Measurements from ENCODE around the gene GLI1. TPM values are rescaled to one million over a fixed set of nuclear protein-coding genes. Genes with fewer than 3 reads are reported as not detected.

The GLI1 gene
- total and polyA plus RNA-seq, 5 donors from 2014 or later = 0.07 to 0.47 (median 0.18) TPM; not detected in 1

- no peaks in the 10 kb centered on the region for H3K9me3 ChIP-seq (ENCODE audit: control insufficient read depth in 2 of 2, low read length in 2 of 2)
- peaks cover 0 to 7% (median 5%) of the 10 kb centered on the region in 4 donors for H3K4me1 Mint-ChIP-seq
- peak overlapping the region in 1 of 4 donors; percentile 43 for H3K4me3 Mint-ChIP-seq
- H3K36me3 ChIP-seq (ENCODE audit: control insufficient read depth, insufficient read depth, low read length) = no peaks in the 10 kb centered on the region
- H3K9me3 Mint-ChIP-seq = no peaks in the 10 kb centered on the region
- H3K27me3 ChIP-seq (ENCODE audit: control insufficient read depth, insufficient read depth, low read length) = no peaks in the 10 kb centered on the region
- ATAC-seq (ENCODE audit: low read depth in 2 of 2) (no peak), DNase-seq (no peak)
- no peak overlapping the region for H3K27ac ChIP-seq (ENCODE audit: insufficient read depth, low read length, poor library complexity, severe bottlenecking)
- H3K4me1 ChIP-seq (ENCODE audit: control insufficient read depth, insufficient read depth, low read length, poor library complexity, severe bottlenecking) = no peaks in the 10 kb centered on the region
- peaks cover 10% of the 10 kb centered on the region for H3K27me3 Mint-ChIP-seq
- H3K36me3 Mint-ChIP-seq = no peaks in the 10 kb centered on the region
- peak overlapping the region in 1 of 3 donors; percentile 44 for H3K27ac Mint-ChIP-seq
- H3K4me3 ChIP-seq (ENCODE audit: low read depth, low read length) = no peak overlapping the region
Measured at GRCh38 chr12:57452181-57452936, 7.2 kb upstream of the GLI1 start.

- Mint-ChIP-seq H3K9me3 (no peaks in the 10 kb centered on the region), H3K4me1 (peaks cover 0 to 11% (median 5%) of the 10 kb centered on the region in 4 donors), H3K27me3 (peaks cover 10% of the 10 kb centered on the region), H3K36me3 (no peaks in the 10 kb centered on the region), H3K27ac (peak overlapping the region in 1 of 3 donors; percentile 44), H3K4me3 (peak overlapping the region in 2 of 4 donors; percentile 43 to 72)
- H3K36me3 ChIP-seq (ENCODE audit: control insufficient read depth, insufficient read depth, low read length) = no peaks in the 10 kb centered on the region
- no peak overlapping the region for H3K27ac ChIP-seq (ENCODE audit: insufficient read depth, low read length, poor library complexity, severe bottlenecking)
- H3K9me3 ChIP-seq (ENCODE audit: control insufficient read depth in 2 of 2, low read length in 2 of 2) = no peaks in the 10 kb centered on the region
- ATAC-seq (ENCODE audit: low read depth in 2 of 2) = peak; percentile 32 to 46
- H3K4me3 ChIP-seq (ENCODE audit: low read depth, low read length) = no peak overlapping the region
- no peaks in the 10 kb centered on the region for H3K4me1 ChIP-seq (ENCODE audit: control insufficient read depth, insufficient read depth, low read length, poor library complexity, severe bottlenecking)
- no peaks in the 10 kb centered on the region for H3K27me3 ChIP-seq (ENCODE audit: control insufficient read depth, insufficient read depth, low read length)
- DNase-seq = peak in 1 of 3 donors; percentile 40
Measured at GRCh38 chr12:57452937-57453509, 6.6 kb upstream of the GLI1 start.

GRCh38 chr12:57454213-57454565 lies 5.4 kb upstream of the GLI1 start:
- Histone ChIP-seq H3K27ac (ENCODE audit: insufficient read depth, low read length, poor library complexity, severe bottlenecking) (no peak overlapping the region), H3K4me3 (ENCODE audit: low read depth, low read length) (no peak overlapping the region), H3K9me3 (ENCODE audit: control insufficient read depth in 2 of 2, low read length in 2 of 2) (no peaks in the 10 kb centered on the region), H3K27me3 (ENCODE audit: control insufficient read depth, insufficient read depth, low read length) (no peaks in the 10 kb centered on the region), H3K36me3 (ENCODE audit: control insufficient read depth, insufficient read depth, low read length) (no peaks in the 10 kb centered on the region), H3K4me1 (ENCODE audit: control insufficient read depth, insufficient read depth, low read length, poor library complexity, severe bottlenecking) (peaks cover 8% of the 10 kb centered on the region)
- DNase-seq (no peak), ATAC-seq (ENCODE audit: low read depth in 2 of 2) (no peak)
- Mint-ChIP-seq H3K9me3 (no peaks in the 10 kb centered on the region), H3K27me3 (peaks cover 13% of the 10 kb centered on the region), H3K4me3 (no peak overlapping the region), H3K36me3 (no peaks in the 10 kb centered on the region), H3K4me1 (peaks cover 5 to 21% (median 11%) of the 10 kb centered on the region in 4 donors), H3K27ac (no peak overlapping the region)

DNA sequence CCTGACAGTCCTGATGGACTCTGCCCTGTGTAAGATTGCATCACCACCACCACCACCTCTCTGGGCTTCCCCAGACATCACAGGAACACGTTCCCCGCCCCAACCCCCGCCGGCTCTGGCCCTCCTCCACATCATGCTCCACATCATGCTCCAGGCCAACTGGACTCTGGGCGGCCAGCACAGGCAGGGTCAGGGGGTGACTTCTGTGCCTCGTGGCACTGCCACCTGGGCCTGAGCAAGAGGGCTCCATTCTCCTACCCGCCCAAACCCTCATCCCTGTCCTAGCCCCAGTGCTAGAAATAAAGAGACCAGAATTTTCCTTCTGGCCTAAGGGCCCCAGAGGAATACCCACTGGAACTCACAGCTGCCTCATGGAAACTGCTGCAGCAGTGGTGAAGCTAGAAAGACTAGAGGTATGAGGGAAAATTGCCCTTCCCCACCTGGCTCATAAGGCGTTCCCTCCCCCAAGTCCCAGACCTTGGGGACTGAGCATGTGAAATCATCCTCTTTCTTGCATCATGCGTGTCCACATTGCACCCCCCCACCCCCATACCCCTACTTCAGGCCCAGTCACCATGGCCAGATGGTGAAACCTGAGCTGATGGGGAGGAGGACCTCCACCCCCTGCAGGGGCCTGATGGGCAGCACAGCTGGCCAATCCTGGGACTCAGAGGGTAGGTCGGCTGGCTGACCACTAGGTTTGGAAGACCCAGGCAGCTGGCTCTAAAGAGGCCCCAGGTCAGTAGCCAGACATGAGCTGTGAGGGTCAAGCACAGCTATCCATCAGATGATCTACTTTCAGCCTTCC lies 4.8 kb upstream of the GLI1 start, which contains the start of gene INHBE:
Gene INHBE (plus strand): TSS at position 742 of the 808 bp plus-strand sequence. CDS start 230 bp downstream, outside the sequence.
- no peak within 1 kb of the TSS for H3K27ac ChIP-seq (ENCODE audit: insufficient read depth, low read length, poor library complexity, severe bottlenecking)
- H3K4me1 ChIP-seq (ENCODE audit: control insufficient read depth, insufficient read depth, low read length, poor library complexity, severe bottlenecking) = peaks cover 8% of the 10 kb centered on the region
- H3K9me3 Mint-ChIP-seq = no peaks in the 10 kb centered on the region
- H3K36me3 ChIP-seq (ENCODE audit: control insufficient read depth, insufficient read depth, low read length) = no peaks in the 10 kb centered on the region
- no peak for ATAC-seq (ENCODE audit: low read depth in 2 of 2)
- H3K27ac Mint-ChIP-seq = peak within 1 kb of the TSS in 1 of 3 donors; percentile 71
- DNase-seq = no peak
- H3K27me3 Mint-ChIP-seq = peaks cover 19% of the 10 kb centered on the region
- H3K4me1 Mint-ChIP-seq = peaks cover 5 to 27% (median 14%) of the 10 kb centered on the region in 4 donors
- no peak within 1 kb of the TSS for H3K4me3 ChIP-seq (ENCODE audit: low read depth, low read length)
- peak within 1 kb of the TSS in 3 of 4 donors; percentile 56 to 71 (median 66) for H3K4me3 Mint-ChIP-seq
- H3K9me3 ChIP-seq (ENCODE audit: control insufficient read depth in 2 of 2, low read length in 2 of 2) = no peaks in the 10 kb centered on the region
- H3K36me3 Mint-ChIP-seq = no peaks in the 10 kb centered on the region
- H3K27me3 ChIP-seq (ENCODE audit: control insufficient read depth, insufficient read depth, low read length) = no peaks in the 10 kb centered on the region

DNA sequence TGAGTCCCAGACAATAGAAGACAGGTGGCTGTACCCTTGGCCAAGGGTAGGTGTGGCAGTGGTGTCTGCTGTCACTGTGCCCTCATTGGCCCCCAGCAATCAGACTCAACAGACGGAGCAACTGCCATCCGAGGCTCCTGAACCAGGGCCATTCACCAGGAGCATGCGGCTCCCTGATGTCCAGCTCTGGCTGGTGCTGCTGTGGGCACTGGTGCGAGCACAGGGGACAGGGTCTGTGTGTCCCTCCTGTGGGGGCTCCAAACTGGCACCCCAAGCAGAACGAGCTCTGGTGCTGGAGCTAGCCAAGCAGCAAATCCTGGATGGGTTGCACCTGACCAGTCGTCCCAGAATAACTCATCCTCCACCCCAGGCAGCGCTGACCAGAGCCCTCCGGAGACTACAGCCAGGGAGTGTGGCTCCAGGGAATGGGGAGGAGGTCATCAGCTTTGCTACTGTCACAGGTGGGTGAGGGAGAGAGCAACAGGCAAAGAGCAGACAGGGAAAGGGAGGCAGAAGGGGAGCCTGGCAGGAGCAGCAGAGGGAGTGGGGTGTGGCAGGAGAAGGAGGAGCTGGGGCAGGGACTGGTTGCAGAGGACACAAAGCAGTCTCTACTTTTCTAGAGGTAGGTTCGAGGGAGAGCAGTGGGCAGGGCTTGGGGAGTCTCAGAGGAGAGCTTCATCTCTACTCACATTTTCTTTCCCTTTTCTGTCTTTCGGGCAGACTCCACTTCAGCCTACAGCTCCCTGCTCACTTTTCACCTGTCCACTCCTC lies 4.0 kb upstream of the GLI1 start:
- no peaks in the 10 kb centered on the region for H3K27me3 ChIP-seq (ENCODE audit: control insufficient read depth, insufficient read depth, low read length)
- DNase-seq = no peak
- H3K9me3 Mint-ChIP-seq = no peaks in the 10 kb centered on the region
- ATAC-seq (ENCODE audit: low read depth in 2 of 2) = no peak
- H3K27me3 Mint-ChIP-seq = peaks cover 23% of the 10 kb centered on the region
- H3K27ac ChIP-seq (ENCODE audit: insufficient read depth, low read length, poor library complexity, severe bottlenecking) = no peak overlapping the region
- H3K4me3 Mint-ChIP-seq = peak overlapping the region in 3 of 4 donors; percentile 56 to 71 (median 66)
- H3K4me1 ChIP-seq (ENCODE audit: control insufficient read depth, insufficient read depth, low read length, poor library complexity, severe bottlenecking) = peaks cover 15% of the 10 kb centered on the region
- H3K36me3 Mint-ChIP-seq = no peaks in the 10 kb centered on the region
- no peaks in the 10 kb centered on the region for H3K9me3 ChIP-seq (ENCODE audit: control insufficient read depth in 2 of 2, low read length in 2 of 2)
- H3K4me3 ChIP-seq (ENCODE audit: low read depth, low read length) = no peak overlapping the region
- H3K27ac Mint-ChIP-seq = peak overlapping the region in 1 of 3 donors; percentile 71
- no peaks in the 10 kb centered on the region for H3K36me3 ChIP-seq (ENCODE audit: control insufficient read depth, insufficient read depth, low read length)
- peaks cover 5 to 34% (median 18%) of the 10 kb centered on the region in 4 donors for H3K4me1 Mint-ChIP-seq

DNA sequence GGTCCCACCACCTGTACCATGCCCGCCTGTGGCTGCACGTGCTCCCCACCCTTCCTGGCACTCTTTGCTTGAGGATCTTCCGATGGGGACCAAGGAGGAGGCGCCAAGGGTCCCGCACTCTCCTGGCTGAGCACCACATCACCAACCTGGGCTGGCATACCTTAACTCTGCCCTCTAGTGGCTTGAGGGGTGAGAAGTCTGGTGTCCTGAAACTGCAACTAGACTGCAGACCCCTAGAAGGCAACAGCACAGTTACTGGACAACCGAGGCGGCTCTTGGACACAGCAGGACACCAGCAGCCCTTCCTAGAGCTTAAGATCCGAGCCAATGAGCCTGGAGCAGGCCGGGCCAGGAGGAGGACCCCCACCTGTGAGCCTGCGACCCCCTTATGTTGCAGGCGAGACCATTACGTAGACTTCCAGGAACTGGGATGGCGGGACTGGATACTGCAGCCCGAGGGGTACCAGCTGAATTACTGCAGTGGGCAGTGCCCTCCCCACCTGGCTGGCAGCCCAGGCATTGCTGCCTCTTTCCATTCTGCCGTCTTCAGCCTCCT lies 3.4 kb upstream of the GLI1 start:
- peak overlapping the region in 1 of 3 donors; percentile 71 for H3K27ac Mint-ChIP-seq
- no peaks in the 10 kb centered on the region for H3K36me3 Mint-ChIP-seq
- Histone ChIP-seq H3K4me1 (ENCODE audit: control insufficient read depth, insufficient read depth, low read length, poor library complexity, severe bottlenecking) (peaks cover 22% of the 10 kb centered on the region), H3K27ac (ENCODE audit: insufficient read depth, low read length, poor library complexity, severe bottlenecking) (no peak overlapping the region), H3K9me3 (ENCODE audit: control insufficient read depth in 2 of 2, low read length in 2 of 2) (no peaks in the 10 kb centered on the region), H3K4me3 (ENCODE audit: low read depth, low read length) (no peak overlapping the region), H3K36me3 (ENCODE audit: control insufficient read depth, insufficient read depth, low read length) (no peaks in the 10 kb centered on the region), H3K27me3 (ENCODE audit: control insufficient read depth, insufficient read depth, low read length) (no peaks in the 10 kb centered on the region)
- ATAC-seq (ENCODE audit: low read depth in 2 of 2) = peak in 1 of 2 donors; percentile 21
- peaks cover 5 to 36% (median 21%) of the 10 kb centered on the region in 4 donors for H3K4me1 Mint-ChIP-seq
- DNase-seq = peak in 1 of 3 donors; percentile 70
- peaks cover 25% of the 10 kb centered on the region for H3K27me3 Mint-ChIP-seq
- peak overlapping the region in 3 of 4 donors; percentile 51 to 71 (median 66) for H3K4me3 Mint-ChIP-seq
- no peaks in the 10 kb centered on the region for H3K9me3 Mint-ChIP-seq

All from CD4-positive, CD25-positive, alpha-beta regulatory T cell (primary cell).